HG03354 (cell line): ENCODE results near the gene IFIT1B.
A peak's percentile ranks its signal among the peaks of the same experiment; 100 is the strongest.

Experiments used
- ATAC-seq: cut with Tn5 transposase; IDR thresholded peaks from one replicate; pipeline ENCODE4 v1.9.1; 2021; ENCODE audit warnings: mild to moderate bottlenecking; ENCODE audit not compliant: unreplicated experiment, poor library complexity, severe bottlenecking

Gene IFIT1B

DNA sequence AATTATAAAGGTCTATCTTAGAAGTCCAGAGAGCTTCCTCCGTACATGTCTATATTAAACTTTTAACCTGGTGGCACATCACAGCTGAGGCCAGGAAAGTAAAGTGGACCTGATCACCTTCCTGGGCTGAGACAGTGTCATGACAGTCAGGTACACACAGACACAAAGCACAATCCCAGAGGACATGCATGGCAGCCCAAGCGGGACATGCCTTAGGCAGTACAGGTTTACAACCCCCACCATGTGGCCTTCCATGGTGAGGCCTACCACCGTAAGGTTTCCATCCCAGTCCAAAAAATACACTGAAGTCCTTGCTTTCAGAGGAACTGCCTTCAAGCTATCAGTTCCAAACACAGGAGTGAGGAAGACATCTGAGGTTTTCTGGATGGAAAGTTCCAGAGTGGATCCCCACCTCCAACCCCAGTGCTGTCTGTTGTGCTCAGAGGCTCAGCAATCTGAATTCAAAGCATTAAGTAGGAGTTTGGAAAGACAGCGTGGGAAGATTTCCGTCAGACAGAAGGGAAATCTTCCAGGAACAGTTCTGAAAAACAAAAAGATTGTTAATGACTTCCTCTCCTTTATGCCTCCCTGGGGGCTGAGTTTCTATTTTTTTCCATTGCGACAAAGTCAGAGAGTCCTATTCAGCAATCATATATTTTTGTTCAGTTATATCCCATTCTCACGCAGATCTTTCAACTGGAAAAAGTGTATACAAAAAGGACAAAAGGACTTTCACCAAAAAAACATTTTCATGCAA is 30.0 kb upstream of the IFIT1B start:
- ATAC-seq, result no peak

GRCh38 chr10:89348481-89348880 is 29.4 kb upstream of the IFIT1B start:
- no peak for ATAC-seq

DNA sequence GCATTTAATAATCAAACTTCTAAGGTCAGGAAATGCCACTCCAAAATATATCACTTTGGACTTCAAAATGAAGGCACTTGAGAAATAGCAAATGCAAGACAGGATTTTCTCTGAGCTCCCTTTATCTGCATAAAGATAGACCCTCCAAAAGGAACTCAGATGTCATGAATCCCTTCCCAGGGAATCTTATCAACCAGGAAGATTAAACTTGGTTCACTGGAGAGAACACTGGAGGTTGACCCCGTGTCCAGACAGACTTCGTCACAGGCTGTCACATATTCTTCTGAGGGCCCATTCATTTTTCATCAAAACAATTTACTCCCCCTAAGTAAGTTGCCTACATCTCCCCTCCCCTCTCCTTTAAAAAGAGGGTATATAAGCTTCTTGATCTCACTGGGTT is 28.9 kb upstream of the IFIT1B start:
- ATAC-seq, result no peak

DNA sequence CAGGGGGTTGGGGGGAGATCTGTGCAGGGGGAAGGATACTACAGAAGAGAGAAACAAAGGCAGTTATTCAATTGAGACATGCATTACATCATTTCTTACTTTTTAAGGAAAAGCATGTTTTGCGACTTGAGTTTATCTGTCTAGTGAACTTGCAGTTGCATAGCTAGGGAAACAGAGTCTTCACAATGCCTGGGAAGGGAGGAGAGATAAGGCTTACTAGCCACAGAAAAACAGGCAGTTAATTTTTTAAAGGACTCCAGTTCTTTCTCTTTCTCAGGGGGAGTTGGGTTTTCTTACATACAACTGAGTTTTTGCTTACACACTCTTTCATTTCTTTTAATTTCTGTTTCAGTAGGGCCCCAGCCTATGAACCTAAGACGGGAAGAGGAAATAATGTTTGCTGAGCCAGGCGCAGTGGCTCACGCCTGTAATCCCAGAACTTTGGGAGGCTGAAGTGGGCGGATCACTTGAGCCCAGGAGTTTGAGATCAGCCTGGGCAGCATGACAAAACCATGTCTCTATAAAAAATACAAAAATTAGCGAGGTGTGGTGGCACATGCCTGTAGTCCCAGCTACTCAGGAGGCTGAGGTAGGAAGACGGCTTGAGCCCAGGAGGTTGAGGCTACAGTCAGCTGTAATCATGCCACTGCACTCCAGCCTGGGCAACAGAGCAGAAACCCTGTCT is 27.1 kb upstream of the IFIT1B start:
- peak; percentile 38 for ATAC-seq

GRCh38 chr10:89351412-89351779 is 26.5 kb upstream of the IFIT1B start:
- peak; percentile 89 for ATAC-seq

- ATAC-seq, result peak; percentile 36
These were observed 25.9 kb upstream of the IFIT1B start for GRCh38 chr10:89351780-89352597.

- ATAC-seq, result no peak
These were observed 25.1 kb upstream of the IFIT1B start for GRCh38 chr10:89352802-89353201.

- no peak for ATAC-seq
These were observed 22.4 kb upstream of the IFIT1B start for GRCh38 chr10:89355394-89355931.

- no peak for ATAC-seq
These were observed 20.8 kb upstream of the IFIT1B start for GRCh38 chr10:89357096-89357495.

DNA sequence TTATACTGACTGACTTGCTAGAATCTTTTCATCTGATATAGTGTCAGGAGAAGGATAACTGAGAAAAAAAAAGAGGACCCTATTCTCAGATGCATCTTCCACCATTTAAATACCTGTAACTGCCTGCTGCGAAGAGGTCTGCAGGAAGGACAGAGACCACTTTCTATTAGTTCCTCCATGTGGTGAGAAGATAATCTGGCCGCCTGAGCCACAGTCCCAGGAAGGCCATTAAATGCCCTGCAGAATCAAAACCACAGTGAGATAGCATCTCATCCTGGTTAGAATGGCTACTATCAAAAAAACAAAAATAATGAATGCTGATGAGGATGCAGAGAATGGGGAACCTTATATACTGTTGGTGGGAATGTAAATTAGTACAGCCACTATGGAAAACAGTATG is 19.9 kb upstream of the IFIT1B start:
- ATAC-seq, result no peak

DNA sequence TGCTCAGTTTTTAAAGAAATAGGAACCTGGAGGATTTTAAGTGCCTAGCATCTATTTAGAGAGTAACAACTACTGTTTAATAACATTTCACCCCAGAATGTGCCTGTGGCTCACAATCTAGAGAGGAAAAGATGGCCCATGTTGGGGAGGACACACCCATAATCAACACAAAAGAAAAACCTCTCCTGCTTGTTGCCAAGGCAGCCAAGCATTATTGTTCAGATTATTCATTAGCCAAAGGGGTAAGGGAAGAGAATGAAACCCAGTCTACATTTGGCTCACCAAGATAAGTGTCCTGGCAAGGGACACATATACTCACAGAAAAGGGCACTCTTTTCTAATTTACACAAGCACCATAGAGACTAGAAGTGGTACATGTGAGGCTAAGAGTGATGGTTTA is 17.7 kb upstream of the IFIT1B start:
- no peak for ATAC-seq

- no peak for ATAC-seq
These were observed 14.9 kb upstream of the IFIT1B start for GRCh38 chr10:89362929-89363328.

DNA sequence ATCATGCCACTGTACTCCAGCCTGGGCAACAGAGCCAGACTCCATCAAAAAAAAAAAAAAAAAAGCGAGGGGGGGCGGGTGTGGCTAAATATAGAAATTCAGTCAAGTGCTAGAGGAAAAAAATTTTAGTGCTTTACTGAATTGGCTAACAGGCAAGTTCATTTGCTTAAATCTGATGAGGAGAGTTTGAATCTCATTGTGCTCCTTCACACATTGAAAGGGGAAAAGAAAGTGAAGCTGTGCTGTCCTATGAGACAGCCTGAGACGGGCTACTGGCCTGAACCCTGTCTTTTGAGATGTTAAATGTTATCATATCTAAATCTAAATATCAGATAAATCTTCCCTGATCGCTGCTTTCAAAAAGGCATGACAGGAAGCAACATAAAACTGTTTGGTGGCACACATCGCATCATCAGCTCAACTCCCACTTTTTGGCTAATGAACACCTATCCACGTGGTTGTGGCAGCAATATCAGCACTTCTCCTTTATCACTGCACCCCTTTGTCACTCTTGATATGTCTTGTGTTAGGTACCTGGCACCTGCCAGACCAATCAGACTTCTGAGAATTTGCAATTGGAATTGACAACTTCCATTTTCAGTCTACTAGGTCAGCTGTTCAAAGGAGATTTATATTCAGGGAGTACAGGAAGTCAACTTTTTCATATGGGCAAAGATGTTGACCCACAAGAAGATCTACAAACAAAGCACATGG is 14.0 kb upstream of the IFIT1B start:
- no peak for ATAC-seq

DNA sequence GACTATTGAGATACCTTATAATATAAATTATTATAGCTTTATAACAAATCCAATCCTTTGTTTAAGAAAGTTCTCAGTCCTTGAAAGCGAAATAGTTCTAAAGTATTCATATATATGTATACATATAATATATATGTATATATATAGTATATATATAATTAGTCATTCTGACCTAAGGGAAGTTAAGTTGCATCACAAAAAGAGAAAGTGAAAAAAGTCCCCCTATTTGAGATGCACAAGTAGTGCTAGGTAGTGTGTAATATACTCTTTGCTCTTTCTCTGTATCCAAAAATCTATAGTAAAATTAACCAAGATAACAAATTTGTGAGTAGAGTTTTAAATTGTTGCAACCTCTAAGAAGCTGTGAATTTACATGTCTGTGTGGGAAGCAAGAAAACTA is 13.3 kb upstream of the IFIT1B start:
- no peak for ATAC-seq

GRCh38 chr10:89367529-89367928 is 10.3 kb upstream of the IFIT1B start:
- ATAC-seq, result peak; percentile 84

GRCh38 chr10:89368129-89368528 is 9.7 kb upstream of the IFIT1B start:
- ATAC-seq, result no peak

DNA sequence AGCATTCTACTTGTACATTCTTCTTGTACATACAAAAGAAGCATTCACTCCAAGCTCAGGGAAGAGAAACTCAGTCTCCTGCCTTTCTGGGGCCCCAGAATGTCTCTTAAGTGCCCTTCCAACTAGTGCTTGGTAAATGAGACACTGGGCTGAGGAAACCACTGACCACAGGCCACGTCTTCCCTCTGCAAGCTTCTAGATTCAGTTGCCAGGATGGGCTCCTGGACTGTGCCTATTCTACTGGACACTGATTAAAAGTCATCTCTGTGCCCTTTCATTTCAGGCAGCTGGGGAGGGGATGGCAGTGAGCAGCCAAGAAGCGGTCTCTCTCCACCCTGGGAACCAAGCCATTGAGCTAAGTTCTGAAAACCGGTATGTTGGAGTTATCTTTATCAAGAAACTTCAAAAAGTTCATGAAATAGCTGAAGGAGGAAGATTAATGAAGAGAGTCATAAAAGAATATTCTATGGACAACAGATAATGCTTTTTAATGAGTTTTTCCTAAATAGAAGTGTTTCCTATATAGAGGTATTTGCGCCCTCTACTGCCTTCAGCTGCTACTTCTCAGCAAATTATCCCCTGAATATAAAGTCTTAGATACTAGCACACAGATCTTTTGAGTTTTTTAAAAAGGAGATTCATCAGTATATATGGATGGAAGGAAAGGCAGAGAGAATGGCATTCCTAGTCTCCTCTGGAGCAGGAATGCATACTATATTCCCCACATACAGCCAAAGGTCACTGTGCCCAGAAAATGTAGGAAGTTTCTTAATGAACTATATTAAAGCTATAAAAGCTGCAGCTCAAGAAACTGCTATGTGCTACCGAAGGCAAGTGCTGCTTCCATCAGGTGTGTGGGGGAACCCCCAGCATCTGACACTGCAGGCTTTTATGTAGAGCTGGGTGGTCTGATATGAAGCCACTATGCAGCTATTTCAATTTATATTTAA is 8.4 kb upstream of the IFIT1B start:
- no peak for ATAC-seq

DNA sequence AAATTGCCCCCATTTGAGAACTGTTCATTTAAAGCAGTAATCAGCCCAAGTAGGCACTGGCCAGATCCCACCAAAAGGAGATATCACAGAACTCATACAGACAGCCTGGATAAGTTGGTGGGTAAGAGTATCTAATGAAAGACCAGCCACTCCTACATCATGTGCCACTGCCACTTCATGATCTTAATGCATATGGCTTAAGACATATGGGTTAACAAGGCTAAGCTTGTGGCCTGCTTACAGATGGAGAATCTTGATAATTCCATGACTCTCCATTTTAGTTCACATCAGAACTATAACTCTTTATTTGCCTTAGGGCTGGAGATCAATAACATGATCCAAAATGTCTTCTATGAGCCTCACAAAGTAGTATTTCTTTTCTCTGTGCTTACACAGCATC is 6.8 kb upstream of the IFIT1B start:
- ATAC-seq, result no peak

DNA sequence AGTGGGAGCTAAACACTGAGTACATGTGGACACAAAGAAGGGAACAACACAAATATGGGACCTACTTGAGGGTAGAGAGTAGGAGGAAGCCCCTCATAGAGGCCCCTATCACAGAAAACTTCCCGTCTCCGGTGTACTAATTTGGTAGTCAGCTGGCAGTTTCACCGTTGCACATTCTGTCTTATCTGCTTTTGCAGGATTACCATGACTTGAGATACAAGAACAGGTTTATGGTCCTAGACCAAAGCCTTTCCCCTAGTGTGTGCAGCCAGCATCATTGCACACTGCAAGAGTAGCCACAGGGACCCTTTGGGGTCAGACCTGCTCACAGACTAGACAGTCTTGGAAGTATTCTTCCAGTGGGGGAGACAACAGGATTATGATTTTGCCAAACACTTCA is 5.9 kb upstream of the IFIT1B start:
- no peak for ATAC-seq
